IMR-90 (cell line): ENCODE data around the gene EML6. TPM values are rescaled to one million over a fixed set of nuclear protein-coding genes. Genes with fewer than 3 reads are reported as not detected.

Source experiments
- ATAC-seq: fragments of 200-7000 bp; cut with Tn5 transposase; 2 replicates; pipeline ENCODE4 v1.9.1; 2020; ENCODE audit warnings: low read depth, mild to moderate bottlenecking, moderate library complexity
- BruUV-seq: library from RNA; stranded (reverse); fragments of 400-500 nt; replicated peaks from 2 replicates; lab custom pipeline; 2021; lab: Mats Ljungman, UMichigan
- CTCF ChIA-PET: fragments of 300-600 bp; formaldehyde crosslinking; extraction: SDS; loops from one replicate; lab custom pipeline; 2021; ENCODE audit warnings: antibody characterized with exemption; lab: Yijun Ruan, JAX
- POLR2A ChIA-PET: fragments of 300-600 bp; sonication (Branson Sonifier 250); formaldehyde crosslinking; loops from one replicate; lab custom pipeline; 2022; ENCODE audit warnings: antibody characterized with exemption; ENCODE audit not compliant: unreplicated experiment; lab: Charles Lee
- DNase-seq: peaks from one replicate; pipeline ENCODE4 v3.0.0; 2013
- H2AFZ ChIP-seq: replicated peaks from 2 replicates; pipeline ENCODE3; 2013; ENCODE audit warnings: low read length, mild to moderate bottlenecking; ENCODE audit not compliant: poor library complexity
- H2AK5ac ChIP-seq: 2 replicates; pipeline ENCODE4 v1.6.1; 2013; ENCODE audit warnings: low read depth, low read length, inconsistent platforms
- H2AK9ac ChIP-seq: replicated peaks from 2 replicates; pipeline ENCODE3; 2013; ENCODE audit warnings: mild to moderate bottlenecking, low read depth, low read length, moderate library complexity; ENCODE audit not compliant: poor library complexity
- H2BK120ac ChIP-seq: 2 replicates; pipeline ENCODE4 v1.6.1; 2013; ENCODE audit warnings: low read depth, low read length, inconsistent platforms
- H2BK15ac ChIP-seq: 3 replicates; pipeline ENCODE4 v1.6.1; 2013; ENCODE audit warnings: low read depth, low read length, inconsistent platforms
- H2BK20ac ChIP-seq: 2 replicates; pipeline ENCODE4 v1.6.1; 2013; ENCODE audit warnings: low read depth, mild to moderate bottlenecking, inconsistent platforms, low read length, moderate library complexity
- H2BK5ac ChIP-seq: 2 replicates; pipeline ENCODE4 v1.6.1; 2013; ENCODE audit warnings: mild to moderate bottlenecking, low read depth, low read length, inconsistent platforms; ENCODE audit not compliant: poor library complexity, severe bottlenecking
- H3K14ac ChIP-seq: replicated peaks from 2 replicates; pipeline ENCODE4 v1.6.1; 2013; ENCODE audit warnings: low read depth, low read length, inconsistent platforms
- H3K18ac ChIP-seq: 2 replicates; pipeline ENCODE4 v1.6.1; 2013; ENCODE audit warnings: low read depth, low read length, control low read depth
- H3K23ac ChIP-seq: 2 replicates; pipeline ENCODE4 v1.6.1; 2013; ENCODE audit warnings: low read depth, low read length, inconsistent platforms
- H3K27ac ChIP-seq: 2 replicates; pipeline ENCODE4 v1.5.1; 2013; ENCODE audit warnings: mild to moderate bottlenecking, control low read depth, low read length; ENCODE audit not compliant: insufficient read depth
- H3K27me3 ChIP-seq: 2 replicates; pipeline ENCODE4 v1.6.1; 2013; ENCODE audit warnings: low read length; ENCODE audit not compliant: control insufficient read depth, insufficient read depth
- H3K36me3 ChIP-seq: 2 replicates; pipeline ENCODE4 v1.6.1; 2013; ENCODE audit warnings: low read length, mixed read lengths; ENCODE audit not compliant: control insufficient read depth, insufficient read depth
- H3K4ac ChIP-seq: 2 replicates; pipeline ENCODE4 v1.6.1; 2013; ENCODE audit warnings: low read depth, low read length, inconsistent platforms
- H3K4me1 ChIP-seq: 2 replicates; pipeline ENCODE4 v1.6.1; 2013; ENCODE audit warnings: low read length, mixed read lengths; ENCODE audit not compliant: control insufficient read depth, insufficient read depth
- H3K4me2 ChIP-seq: 2 replicates; pipeline ENCODE4 v1.6.1; 2013; ENCODE audit warnings: low read depth, mild to moderate bottlenecking, control low read depth, low read length, moderate library complexity
- H3K4me3 ChIP-seq: 2 replicates; pipeline ENCODE4 v1.5.1; 2013; ENCODE audit warnings: low read depth, mild to moderate bottlenecking, control low read depth, low read length, moderate library complexity; ENCODE audit not compliant: insufficient read depth
- H3K56ac ChIP-seq: 2 replicates; pipeline ENCODE4 v1.6.1; 2013; ENCODE audit warnings: low read length, inconsistent platforms; ENCODE audit not compliant: insufficient read depth; ENCODE audit errors: extremely low read depth
- H3K79me1 ChIP-seq, 2 experiments: 2 replicates each; pipeline ENCODE4 v1.6.1; 2013; ENCODE audit warnings: low read length in 2 of 2, inconsistent platforms in 1 of 2, low read depth in 1 of 2
- H3K9ac ChIP-seq: 2 replicates; pipeline ENCODE4 v1.6.1; 2013; ENCODE audit warnings: low read depth, low read length, control low read depth
- H3K9me1 ChIP-seq: 2 replicates; pipeline ENCODE4 v1.6.1; 2013; ENCODE audit warnings: low read length, inconsistent platforms; ENCODE audit not compliant: insufficient read depth
- H3K9me3 ChIP-seq: 2 replicates; pipeline ENCODE4 v1.6.1; 2013; ENCODE audit warnings: low read length; ENCODE audit not compliant: control insufficient read depth, insufficient read depth
- H4K20me1 ChIP-seq: 2 replicates; pipeline ENCODE4 v1.6.1; 2013; ENCODE audit warnings: low read length, inconsistent platforms; ENCODE audit not compliant: insufficient read depth
- H4K5ac ChIP-seq: 2 replicates; pipeline ENCODE4 v1.6.1; 2013; ENCODE audit warnings: mild to moderate bottlenecking, low read depth, low read length, control low read depth
- H4K8ac ChIP-seq, 2 experiments: 2 replicates each; pipeline ENCODE4 v1.6.1; 2013; ENCODE audit warnings: low read depth in 2 of 2, low read length in 2 of 2, control low read depth in 1 of 2, inconsistent platforms in 1 of 2
- H4K91ac ChIP-seq: 2 replicates; pipeline ENCODE4 v1.6.1; 2013; ENCODE audit warnings: low read depth, low read length, inconsistent platforms; ENCODE audit not compliant: insufficient read depth
- CTCF ChIP-seq: conservative IDR thresholded peaks from 2 replicates; pipeline ENCODE4 v1.5.1; 2012; ENCODE audit warnings: mild to moderate bottlenecking, low read depth, low read length, improper control_type of control experiment
- ELK1 ChIP-seq: fragments of 150-350 bp; IDR thresholded peaks from 2 replicates; pipeline ENCODE4 v1.6.1; 2016; ENCODE audit warnings: low read depth, mild to moderate bottlenecking, low read length, moderate library complexity, borderline replicate concordance
- MAFK ChIP-seq: IDR thresholded peaks from 2 replicates; pipeline ENCODE4 v1.6.1; 2012; ENCODE audit warnings: low read depth, low read length, improper control_type of control experiment
- MAZ ChIP-seq: IDR thresholded peaks from 2 replicates; pipeline ENCODE4 v1.6.1; 2012; ENCODE audit warnings: low read depth, mild to moderate bottlenecking, low read length, improper control_type of control experiment, moderate library complexity, borderline replicate concordance
- RAD21 ChIP-seq: IDR thresholded peaks from 2 replicates; pipeline ENCODE4 v1.6.1; 2012; ENCODE audit warnings: low read length, improper control_type of control experiment
- RCOR1 ChIP-seq: IDR thresholded peaks from 2 replicates; pipeline ENCODE4 v1.6.1; 2012; ENCODE audit warnings: mild to moderate bottlenecking, low read length, improper control_type of control experiment; ENCODE audit not compliant: insufficient replicate concordance
- SMC3 ChIP-seq: fragments of 150-350 bp; IDR thresholded peaks from 2 replicates; pipeline ENCODE4 v1.6.1; 2016; ENCODE audit warnings: low read depth, mild to moderate bottlenecking, antibody characterized with exemption, low read length, moderate library complexity
- whole genome bisulfite sequencing, 2 experiments: methylation state at CpG; one replicate each; pipeline versions ENCODE4 v1.1.5 to v1.1.7; 2013; ENCODE audit warnings: missing lambda C conversion rate in 2 of 2; ENCODE audit not compliant: insufficient read length in 1 of 2; ENCODE audit errors: extremely low coverage in 2 of 2; 5-methylcytosine and 5-hydroxymethylcytosine counted together
- dilution Hi-C: fragments of 300-500 bp; cut with HindIII; formaldehyde crosslinking; loops from one replicate; pipeline ENCODE4 v1.14.3; 2018; ENCODE audit warnings: low sequenced_read_pairs; ENCODE audit not compliant: unreplicated experiment
- in situ Hi-C: fragments of 300-500 bp; cut with MboI; formaldehyde crosslinking; loops from 3 replicates; pipeline ENCODE4 v1.14.3; 2019; ENCODE audit warnings: low sequenced_read_pairs, inconsistent platforms, mixed read lengths
- intact Hi-C: fragments of 100-400 bp; cut with micrococcal nuclease; formaldehyde crosslinking; loops from 2 replicates; pipeline ENCODE4 v1.10.0; 2022
- polyA plus RNA-seq, 3 experiments: library from polyadenylated mRNA; depleted of rRNA; stranded (reverse); fragments of >200 nt; gene quantifications; 2 replicates each; pipeline ENCODE4 v1.2.3, GENCODE V29; 2012; ENCODE audit warnings: low replicate concordance in 1 of 3
- total RNA-seq: library from RNA; depleted of rRNA; stranded (reverse); fragments of >200 nt; gene quantifications from 2 replicates; pipeline ENCODE4 v1.2.3, GENCODE V29; 2012

The EML6 gene
- total and polyA plus RNA-seq, 2 of the 4 experiments (the other 2 are of a cell fraction) = 0.18 to 0.19 TPM

- no CpG with 5 or more reads among the region's 4 CpGs for WGBS, 2 experiments
- Histone ChIP-seq H3K4me3 (no peak overlapping the region), H3K18ac (no peak overlapping the region), H3K79me1 (no peaks in the 10 kb centered on the region), H3K14ac (no peak overlapping the region), H3K9me1 (no peaks in the 10 kb centered on the region), H2AK9ac (no peak overlapping the region), H2AFZ (peak overlapping the region; percentile 46), H4K20me1 (no peaks in the 10 kb centered on the region), H4K8ac (no peak overlapping the region), H3K4ac (no peak overlapping the region), H3K23ac (no peak overlapping the region), H3K36me3 (no peaks in the 10 kb centered on the region), H2AK5ac (no peak overlapping the region), H2BK15ac (no peak overlapping the region), H4K5ac (no peak overlapping the region), H3K56ac (no peak overlapping the region), H3K27me3 (peaks cover 18% of the 10 kb centered on the region), H3K9me3 (no peaks in the 10 kb centered on the region), H3K27ac (no peak overlapping the region), H2BK20ac (no peak overlapping the region), H3K4me1 (no peaks in the 10 kb centered on the region; the same call in 1 of the 2 replicates), H4K91ac (no peak overlapping the region), H2BK120ac (no peak overlapping the region), H3K9ac (no peak overlapping the region), H3K4me2 (no peak overlapping the region), H2BK5ac (no peak overlapping the region)
- TF ChIP-seq ELK1 = no peak
- TF ChIP-seq RCOR1 = no peak
- TF ChIP-seq RAD21 = peak; percentile 67
- TF ChIP-seq MAFK = no peak
- TF ChIP-seq MAZ = no peak
- TF ChIP-seq SMC3 = peak; percentile 84
- peak; percentile 80 for TF ChIP-seq CTCF
- intact Hi-C loops = loop anchor here (1.0 to 2.0 kb wide), 2 partner anchors 116 to 731 kb away; partner anchors contain the start of gene EML6
- no TSS peak for BruUV-seq
- dilution Hi-C loops = no loop called here
- ChIA-PET CTCF (interaction anchor here (0.6 to 2.2 kb wide), 17 partner anchors 8 to 723 kb away, joined by 3 to 9 read pairs (median 4); partner anchors contain the start of gene ACYP2), POLR2A (no interaction called here)
- in situ Hi-C loops = loop anchor here (5.0 kb wide), 1 partner anchor 736 kb away; no protein-coding TSS in a partner anchor
- peak; percentile 95 for ATAC-seq
- peak; percentile 68 for DNase-seq
Observed at GRCh38 chr2:54838585-54839035, 115.1 kb downstream of the EML6 start.
